Measurements from ENCODE around the gene SIGLEC11.

Gene SIGLEC11

DNA sequence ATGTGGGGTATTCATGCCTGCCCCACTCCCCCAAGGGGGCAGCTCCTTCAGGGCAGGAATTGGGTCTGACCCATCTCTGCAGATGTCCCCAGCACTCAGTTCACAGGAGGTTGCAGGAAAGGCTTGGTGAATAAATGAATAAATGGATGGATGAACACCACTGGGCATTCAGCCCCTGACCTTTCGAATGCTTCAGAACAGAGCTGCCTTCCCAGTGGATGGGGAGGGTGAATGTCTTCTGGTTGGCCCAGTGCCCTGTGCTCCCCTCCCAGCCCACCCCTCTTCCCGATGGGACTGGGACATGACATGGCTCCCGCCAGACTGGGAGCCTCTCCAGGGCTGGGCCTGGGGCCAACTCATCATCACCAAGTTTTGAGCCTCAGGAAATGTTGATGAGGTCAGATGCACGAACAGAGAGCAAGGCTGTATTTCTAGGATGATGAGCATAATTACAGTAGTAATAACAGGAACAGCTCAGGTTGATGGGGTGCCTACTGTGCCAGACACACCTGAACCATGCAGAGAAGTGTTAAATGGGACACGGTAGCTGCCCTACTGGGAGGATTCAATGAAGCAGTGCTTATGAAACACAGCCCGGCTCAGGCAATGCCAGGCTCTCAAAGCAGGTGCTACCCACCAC, 38.5 kb upstream of the SIGLEC11 start:
- no peak overlapping the region for H3K27ac ChIP-seq
- no peak overlapping the region for H3K4me3 ChIP-seq (ENCODE audit: low read depth, low read length)
- in situ Hi-C loops (cut with HindIII; ENCODE audit: low pct_ligation_motif_present, low sequenced_read_pairs): no loop called here
- TF ChIP-seq, protein P1, sequence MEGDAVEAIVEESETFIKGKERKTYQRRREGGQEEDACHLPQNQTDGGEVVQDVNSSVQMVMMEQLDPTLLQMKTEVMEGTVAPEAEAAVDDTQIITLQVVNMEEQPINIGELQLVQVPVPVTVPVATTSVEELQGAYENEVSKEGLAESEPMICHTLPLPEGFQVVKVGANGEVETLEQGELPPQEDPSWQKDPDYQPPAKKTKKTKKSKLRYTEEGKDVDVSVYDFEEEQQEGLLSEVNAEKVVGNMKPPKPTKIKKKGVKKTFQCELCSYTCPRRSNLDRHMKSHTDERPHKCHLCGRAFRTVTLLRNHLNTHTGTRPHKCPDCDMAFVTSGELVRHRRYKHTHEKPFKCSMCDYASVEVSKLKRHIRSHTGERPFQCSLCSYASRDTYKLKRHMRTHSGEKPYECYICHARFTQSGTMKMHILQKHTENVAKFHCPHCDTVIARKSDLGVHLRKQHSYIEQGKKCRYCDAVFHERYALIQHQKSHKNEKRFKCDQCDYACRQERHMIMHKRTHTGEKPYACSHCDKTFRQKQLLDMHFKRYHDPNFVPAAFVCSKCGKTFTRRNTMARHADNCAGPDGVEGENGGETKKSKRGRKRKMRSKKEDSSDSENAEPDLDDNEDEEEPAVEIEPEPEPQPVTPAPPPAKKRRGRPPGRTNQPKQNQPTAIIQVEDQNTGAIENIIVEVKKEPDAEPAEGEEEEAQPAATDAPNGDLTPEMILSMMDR (IDR thresholded peaks at IDR 0.05; ENCODE audit: low read depth, low read length, missing control alignments): no peak
- H3K27me3 ChIP-seq (replicated peaks): no peaks in the 10 kb centered on the region
- peaks cover 43% of the 10 kb centered on the region for H3K36me3 ChIP-seq (replicated peaks)
- no peak for DNase-seq

GRCh38 chr19:49997709-49998108, 36.7 kb upstream of the SIGLEC11 start:
- H3K36me3 ChIP-seq (replicated peaks): peaks cover 41% of the 10 kb centered on the region
- TF ChIP-seq, protein P1 (IDR thresholded peaks at IDR 0.05; ENCODE audit: low read depth, low read length, missing control alignments): no peak
- no peak overlapping the region for H3K27ac ChIP-seq
- DNase-seq: peak; percentile 22
- in situ Hi-C loops (cut with HindIII; ENCODE audit: low pct_ligation_motif_present, low sequenced_read_pairs): no loop called here
- no peaks in the 10 kb centered on the region for H3K27me3 ChIP-seq (replicated peaks)
- H3K4me3 ChIP-seq (ENCODE audit: low read depth, low read length): no peak overlapping the region

GRCh38 chr19:49988433-49988832, 27.5 kb upstream of the SIGLEC11 start:
- TF ChIP-seq, protein P1 (IDR thresholded peaks at IDR 0.05; ENCODE audit: low read depth, low read length, missing control alignments): no peak
- no peaks in the 10 kb centered on the region for H3K27me3 ChIP-seq (replicated peaks)
- DNase-seq: peak; percentile 55
- peaks cover 19% of the 10 kb centered on the region for H3K36me3 ChIP-seq (replicated peaks)
- in situ Hi-C loops (cut with HindIII; ENCODE audit: low pct_ligation_motif_present, low sequenced_read_pairs): no loop called here
- H3K27ac ChIP-seq: no peak overlapping the region
- H3K4me3 ChIP-seq (ENCODE audit: low read depth, low read length): no peak overlapping the region

DNA sequence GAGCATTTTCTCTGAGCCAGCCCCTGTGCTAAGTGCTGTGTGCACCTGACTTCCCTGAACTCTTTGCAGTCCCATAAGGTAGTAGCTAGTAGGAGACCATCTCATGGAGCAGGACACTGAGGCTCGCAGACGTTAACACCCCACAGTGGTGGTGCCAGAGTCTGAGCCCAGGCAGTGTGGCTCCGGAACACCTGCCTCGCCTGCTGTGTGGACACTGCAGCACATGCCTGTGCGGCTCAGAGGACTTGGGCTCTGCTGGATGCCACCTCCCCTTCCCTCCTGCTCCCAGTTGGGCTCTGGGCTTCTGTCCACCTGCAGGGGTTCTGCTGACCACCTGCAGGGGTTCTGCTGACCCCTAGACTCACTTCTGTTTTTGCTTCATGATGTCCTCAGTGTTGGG, 27.0 kb upstream of the SIGLEC11 start:
- in situ Hi-C loops (cut with HindIII; ENCODE audit: low pct_ligation_motif_present, low sequenced_read_pairs): no loop called here
- Histone ChIP-seq H3K36me3 (replicated peaks) (peaks cover 17% of the 10 kb centered on the region), H3K27me3 (replicated peaks) (no peaks in the 10 kb centered on the region), H3K27ac (no peak overlapping the region), H3K4me3 (ENCODE audit: low read depth, low read length) (no peak overlapping the region)
- TF ChIP-seq, protein P1 (IDR thresholded peaks at IDR 0.05; ENCODE audit: low read depth, low read length, missing control alignments): no peak
- DNase-seq: no peak

DNA sequence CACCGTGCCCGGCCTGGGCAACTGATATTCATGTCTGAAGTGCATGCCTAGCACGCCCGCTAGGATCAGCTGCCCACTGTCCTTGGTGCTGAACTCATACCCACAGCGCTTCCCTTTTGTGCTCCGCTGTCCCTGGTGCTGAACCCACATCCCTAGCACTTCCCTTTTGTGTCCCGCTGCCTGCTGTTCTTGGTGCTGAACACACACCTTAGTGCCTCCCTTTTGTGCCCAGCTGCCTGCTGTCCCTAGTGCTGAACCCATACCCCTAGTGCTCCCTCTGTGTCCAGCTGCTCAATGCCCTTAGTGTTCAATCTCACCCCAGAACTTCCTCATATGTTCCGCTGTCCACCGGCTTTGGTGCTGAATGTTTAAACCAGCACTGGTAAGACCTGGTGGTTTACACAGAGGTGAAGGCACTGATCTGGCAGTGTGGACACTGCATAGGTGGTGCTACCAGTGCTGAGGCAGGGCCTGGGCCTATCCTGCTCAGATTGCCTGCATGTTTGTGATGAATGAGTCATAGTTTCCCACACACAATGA, 26.3 kb upstream of the SIGLEC11 start:
- H3K36me3 ChIP-seq (replicated peaks): peaks cover 11% of the 10 kb centered on the region
- H3K27me3 ChIP-seq (replicated peaks): no peaks in the 10 kb centered on the region
- TF ChIP-seq, protein P1 (IDR thresholded peaks at IDR 0.05; ENCODE audit: low read depth, low read length, missing control alignments): peak; percentile 42
- DNase-seq: peak; percentile 83
- in situ Hi-C loops (cut with HindIII; ENCODE audit: low pct_ligation_motif_present, low sequenced_read_pairs): no loop called here
- no peak overlapping the region for H3K4me3 ChIP-seq (ENCODE audit: low read depth, low read length)
- H3K27ac ChIP-seq: no peak overlapping the region

GRCh38 chr19:49986354-49986753, 25.4 kb upstream of the SIGLEC11 start:
- Histone ChIP-seq H3K4me3 (ENCODE audit: low read depth, low read length) (no peak overlapping the region), H3K27me3 (replicated peaks) (no peaks in the 10 kb centered on the region), H3K27ac (no peak overlapping the region), H3K36me3 (replicated peaks) (peaks cover 8% of the 10 kb centered on the region)
- in situ Hi-C loops (cut with HindIII; ENCODE audit: low pct_ligation_motif_present, low sequenced_read_pairs): no loop called here
- TF ChIP-seq, protein P1 (IDR thresholded peaks at IDR 0.05; ENCODE audit: low read depth, low read length, missing control alignments): no peak
- no peak for DNase-seq
